Lower leg skin (tissue), 3 donors: ENCODE measurements around the gene EPG5.

Experiments used
- CTCF ChIP-seq, 3 donors: fragments of 450-650 bp; IDR thresholded peaks; one replicate each; pipeline ENCODE4 v1.5.1; 2016; ENCODE audit warnings: antibody characterized with exemption in 3 of 3, mild to moderate bottlenecking in 3 of 3, moderate library complexity in 2 of 3
- POLR2A ChIP-seq, 2 donors: fragments of 450-650 bp; IDR thresholded peaks; one replicate each; pipeline ENCODE4 v1.6.1; 2016 to 2017; ENCODE audit warnings: antibody characterized with exemption in 2 of 2, mild to moderate bottlenecking in 1 of 2, moderate library complexity in 1 of 2

- TF ChIP-seq CTCF (IDR thresholded peaks at IDR 0.05) (no peak), POLR2A (IDR thresholded peaks at IDR 0.05) (no peak)
Measured at GRCh38 chr18:45870419-45870818, 96.7 kb downstream of the EPG5 start.
